ENCODE results near the gene SCG5.
A peak's percentile ranks its signal among the peaks of the same experiment; 100 is the strongest.

Gene SCG5

GRCh38 chr15:32659340-32660155, 18.0 kb downstream of the SCG5 start:
- TF ChIP-seq CSDC2 (CRISPR knock-in tag; IDR thresholded peaks at IDR 0.05) (no peak), ZNF8 (CRISPR knock-in tag; IDR thresholded peaks at IDR 0.05) (no peak), SNAI2 (CRISPR knock-in tag; IDR thresholded peaks at IDR 0.05) (no peak), ARNTL (CRISPR knock-in tag; IDR thresholded peaks at IDR 0.05; ENCODE audit: borderline replicate concordance, low read depth) (no peak), CREB5 (CRISPR knock-in tag; IDR thresholded peaks at IDR 0.05; ENCODE audit: low read depth) (no peak), ISL1 (CRISPR knock-in tag; IDR thresholded peaks at IDR 0.05) (no peak), ZFP3 (CRISPR knock-in tag; IDR thresholded peaks at IDR 0.05) (no peak)
- ATAC-seq: peak; percentile 72

GRCh38 chr15:32663671-32664070, 22.2 kb downstream of the SCG5 start:
- no peak; the same call in 2 of the 3 replicates for ATAC-seq
- TF ChIP-seq ISL1 (CRISPR knock-in tag; IDR thresholded peaks at IDR 0.05) (no peak), ARNTL (CRISPR knock-in tag; IDR thresholded peaks at IDR 0.05; ENCODE audit: borderline replicate concordance, low read depth) (no peak), ZNF565 (CRISPR knock-in tag; conservative IDR thresholded peaks at IDR 0.05; ENCODE audit: low read depth) (no peak), OSR1 (CRISPR knock-in tag; IDR thresholded peaks at IDR 0.05) (no peak), POU6F1 (CRISPR knock-in tag; IDR thresholded peaks at IDR 0.05; ENCODE audit: borderline replicate concordance, low read depth) (no peak), CREB5 (CRISPR knock-in tag; IDR thresholded peaks at IDR 0.05; ENCODE audit: low read depth) (no peak), ZFP3 (CRISPR knock-in tag; IDR thresholded peaks at IDR 0.05) (no peak), TOX (CRISPR knock-in tag; IDR thresholded peaks at IDR 0.05; ENCODE audit: borderline replicate concordance) (no peak), ZNF70 (CRISPR knock-in tag; IDR thresholded peaks at IDR 0.05) (no peak), PATZ1 (CRISPR knock-in tag; IDR thresholded peaks at IDR 0.05; ENCODE audit: borderline replicate concordance) (no peak), GLIS3 (CRISPR knock-in tag; IDR thresholded peaks at IDR 0.05) (no peak), CSDC2 (CRISPR knock-in tag; IDR thresholded peaks at IDR 0.05) (no peak), SNAI2 (CRISPR knock-in tag; IDR thresholded peaks at IDR 0.05) (no peak), ZNF8 (CRISPR knock-in tag; IDR thresholded peaks at IDR 0.05) (no peak), TCF4 (CRISPR knock-in tag; IDR thresholded peaks at IDR 0.05; ENCODE audit: borderline replicate concordance) (no peak), ZC3H10 (CRISPR knock-in tag; IDR thresholded peaks at IDR 0.05) (no peak), PPARA (CRISPR knock-in tag; IDR thresholded peaks at IDR 0.05; ENCODE audit: borderline replicate concordance) (no peak)

GRCh38 chr15:32664796-32665195, 23.3 kb downstream of the SCG5 start:
- TF ChIP-seq CREB5 (CRISPR knock-in tag; IDR thresholded peaks at IDR 0.05; ENCODE audit: low read depth): no peak
- TF ChIP-seq ARNTL (CRISPR knock-in tag; IDR thresholded peaks at IDR 0.05; ENCODE audit: borderline replicate concordance, low read depth): no peak
- TF ChIP-seq BACH2 (CRISPR knock-in tag; IDR thresholded peaks at IDR 0.05; ENCODE audit: borderline replicate concordance): no peak
- TF ChIP-seq OSR1 (CRISPR knock-in tag; IDR thresholded peaks at IDR 0.05): no peak
- no peak for TF ChIP-seq CSRNP3 (CRISPR knock-in tag; IDR thresholded peaks at IDR 0.05)
- TF ChIP-seq ZNF70 (CRISPR knock-in tag; IDR thresholded peaks at IDR 0.05): no peak
- no peak for TF ChIP-seq PATZ1 (CRISPR knock-in tag; IDR thresholded peaks at IDR 0.05; ENCODE audit: borderline replicate concordance)
- no peak for TF ChIP-seq RARB (CRISPR knock-in tag; IDR thresholded peaks at IDR 0.05)
- no peak for TF ChIP-seq ZNF8 (CRISPR knock-in tag; IDR thresholded peaks at IDR 0.05)
- no peak for TF ChIP-seq ESRRG (CRISPR knock-in tag; IDR thresholded peaks at IDR 0.05)
- no peak for TF ChIP-seq TCF4 (CRISPR knock-in tag; IDR thresholded peaks at IDR 0.05; ENCODE audit: borderline replicate concordance)
- no peak for TF ChIP-seq ZFP30 (CRISPR knock-in tag; IDR thresholded peaks at IDR 0.05)
- TF ChIP-seq PPARA (CRISPR knock-in tag; IDR thresholded peaks at IDR 0.05; ENCODE audit: borderline replicate concordance): no peak
- TF ChIP-seq CSDC2 (CRISPR knock-in tag; IDR thresholded peaks at IDR 0.05): no peak
- no peak for TF ChIP-seq GLIS3 (CRISPR knock-in tag; IDR thresholded peaks at IDR 0.05)
- ATAC-seq: no peak

Data from SK-N-SH treated with all-trans-retinoic acid at 6 μM for 48 hours (cell line).